Ascending aorta (tissue), 2 donors: ENCODE results near the gene CLP1. TPM values are rescaled to one million over a fixed set of nuclear protein-coding genes. Genes with fewer than 3 reads are reported as not detected.

ENCODE experiments used
- DNase-seq, 2 donors: peaks; one replicate each; pipeline ENCODE4 v3.0.0-alpha.2; 2019; ENCODE audit warnings: low spot score in 2 of 2
- H3K27ac ChIP-seq, 2 donors: fragments of 200-600 bp; sonication (generic); one replicate each; pipeline ENCODE4 v1.5.1; 2016 to 2017; ENCODE audit warnings: mild to moderate bottlenecking in 1 of 2
- H3K27me3 ChIP-seq: fragments of 200-600 bp; sonication (generic); one replicate; pipeline ENCODE4 v1.5.1; 2017
- H3K36me3 ChIP-seq, 2 donors: fragments of 200-600 bp; sonication (generic); one replicate each; pipeline ENCODE4 v1.5.1; 2016
- H3K4me1 ChIP-seq, 2 donors: fragments of 200-600 bp; sonication (generic); one replicate each; pipeline ENCODE4 v1.5.1; 2016 to 2017; ENCODE audit warnings: mild to moderate bottlenecking in 1 of 2
- H3K4me3 ChIP-seq, 2 donors: fragments of 200-600 bp; sonication (generic); one replicate each; pipeline ENCODE4 v1.5.1; 2016 to 2017; ENCODE audit warnings: mild to moderate bottlenecking in 1 of 2
- H3K9me3 ChIP-seq, 2 donors: fragments of 200-600 bp; sonication (generic); one replicate each; pipeline ENCODE4 v1.5.1; 2016
- CTCF ChIP-seq, 3 experiments: fragments of 200-600 bp in 2 of 3; fragments of 450-650 bp in 1 of 3; sonication (generic) in 2 of 3; IDR thresholded peaks; one replicate each; pipeline ENCODE4 v1.5.1; 2016 to 2019; ENCODE audit warnings: antibody characterized with exemption in 3 of 3, mild to moderate bottlenecking in 1 of 3, moderate library complexity in 1 of 3
- intact Hi-C: fragments of 100-400 bp; cut with DNase I; formaldehyde crosslinking; loops from one replicate; pipeline ENCODE4 v1.15.1; 2023
- total RNA-seq: library from RNA; depleted of rRNA; stranded (reverse); fragments of >200 nt; gene quantifications from one replicate; pipeline ENCODE4 v1.1.0, GENCODE V29; 2016

The CLP1 gene
- total RNA-seq, 1 donor from 2014 or later = 1.2 TPM

- Histone ChIP-seq H3K4me3 (no peak overlapping the region), H3K27ac (no peak overlapping the region), H3K36me3 (no peaks in the 10 kb centered on the region), H3K4me1 (no peaks in the 10 kb centered on the region), H3K27me3 (no peaks in the 10 kb centered on the region), H3K9me3 (no peaks in the 10 kb centered on the region)
- no peak for TF ChIP-seq CTCF (IDR thresholded peaks at IDR 0.05)
- intact Hi-C loops = no loop called here
- no peak for DNase-seq
These were observed 27.4 kb upstream of the CLP1 start for GRCh38 chr11:57630171-57630570.

- no peak for DNase-seq
- intact Hi-C loops = no loop called here
- no peak for TF ChIP-seq CTCF (IDR thresholded peaks at IDR 0.05)
- Histone ChIP-seq H3K4me1 (no peaks in the 10 kb centered on the region), H3K36me3 (no peaks in the 10 kb centered on the region), H3K27me3 (no peaks in the 10 kb centered on the region), H3K4me3 (no peak overlapping the region), H3K27ac (no peak overlapping the region), H3K9me3 (no peaks in the 10 kb centered on the region)
These were observed 25.4 kb upstream of the CLP1 start for GRCh38 chr11:57632116-57632515.

GRCh38 chr11:57633394-57634070 lies 24.0 kb upstream of the CLP1 start:
- H3K27ac ChIP-seq = no peak overlapping the region
- TF ChIP-seq CTCF (IDR thresholded peaks at IDR 0.05) = no peak
- intact Hi-C loops = no loop called here
- peaks cover 0 to 3% of the 10 kb centered on the region in 2 donors for H3K4me1 ChIP-seq
- no peak overlapping the region for H3K4me3 ChIP-seq
- H3K9me3 ChIP-seq = no peaks in the 10 kb centered on the region
- H3K27me3 ChIP-seq = no peaks in the 10 kb centered on the region
- no peaks in the 10 kb centered on the region for H3K36me3 ChIP-seq
- DNase-seq = no peak

- Histone ChIP-seq H3K27ac (no peak overlapping the region), H3K27me3 (no peaks in the 10 kb centered on the region), H3K4me3 (no peak overlapping the region), H3K4me1 (peaks cover 2 to 7% of the 10 kb centered on the region in 2 donors), H3K36me3 (no peaks in the 10 kb centered on the region), H3K9me3 (no peaks in the 10 kb centered on the region)
- intact Hi-C loops = no loop called here
- no peak for TF ChIP-seq CTCF (IDR thresholded peaks at IDR 0.05)
- no peak for DNase-seq
These were observed 23.3 kb upstream of the CLP1 start for GRCh38 chr11:57634311-57634710.

- no peaks in the 10 kb centered on the region for H3K9me3 ChIP-seq
- no peaks in the 10 kb centered on the region for H3K36me3 ChIP-seq
These were observed 22.3 kb upstream of the CLP1 start for GRCh38 chr11:57635246-57635645.

More at GRCh38 chr11:57635246-57635645, 22.3 kb upstream of the CLP1 start:
- H3K4me1 ChIP-seq = peaks cover 3 to 17% of the 10 kb centered on the region in 2 donors
- intact Hi-C loops = no loop called here
- DNase-seq = no peak
- no peaks in the 10 kb centered on the region for H3K27me3 ChIP-seq
- no peak overlapping the region for H3K27ac ChIP-seq
- no peak overlapping the region for H3K4me3 ChIP-seq
- TF ChIP-seq CTCF (IDR thresholded peaks at IDR 0.05) = no peak
